C4-2B (cell line): ENCODE measurements around the gene FBXO17.

Source experiments
- H3K27ac ChIP-seq: fragments of 450-650 bp; 2 replicates; pipeline ENCODE4 v1.5.1; 2017
- CTCF ChIP-seq: fragments of 450-650 bp; conservative IDR thresholded peaks from 2 replicates; pipeline ENCODE4 v1.5.1; 2017; ENCODE audit warnings: mild to moderate bottlenecking
- ZFX ChIP-seq: fragments of 450-650 bp; IDR thresholded peaks from 2 replicates; pipeline ENCODE4 v1.6.1; 2017

The FBXO17 gene

GRCh38 chr19:38959618-38960017 lies 15.9 kb downstream of the FBXO17 start:
- no peak for TF ChIP-seq CTCF
- TF ChIP-seq ZFX: no peak
- no peak overlapping the region for H3K27ac ChIP-seq

DNA sequence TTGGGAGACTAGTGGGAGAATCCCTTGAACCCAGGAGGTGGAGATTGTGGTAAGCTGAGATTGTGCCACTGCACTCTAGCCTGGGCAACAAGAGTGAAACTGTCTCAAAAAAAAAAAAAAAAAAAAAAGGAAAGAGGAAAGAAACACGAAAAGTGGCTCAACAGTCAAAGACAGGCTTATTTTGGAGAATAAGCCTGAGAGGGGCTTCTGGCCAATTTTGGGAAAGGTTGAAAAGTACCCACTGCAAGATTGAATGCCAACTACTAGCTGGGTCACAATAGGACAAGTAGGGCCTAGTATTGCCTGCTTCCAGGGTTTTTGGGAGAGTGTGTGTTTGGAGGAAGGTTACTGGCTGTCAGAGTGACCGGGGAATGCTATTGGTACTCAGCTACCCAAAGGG lies 17.2 kb downstream of the FBXO17 start:
- TF ChIP-seq CTCF (no peak), ZFX (no peak)
- no peak overlapping the region for H3K27ac ChIP-seq

DNA sequence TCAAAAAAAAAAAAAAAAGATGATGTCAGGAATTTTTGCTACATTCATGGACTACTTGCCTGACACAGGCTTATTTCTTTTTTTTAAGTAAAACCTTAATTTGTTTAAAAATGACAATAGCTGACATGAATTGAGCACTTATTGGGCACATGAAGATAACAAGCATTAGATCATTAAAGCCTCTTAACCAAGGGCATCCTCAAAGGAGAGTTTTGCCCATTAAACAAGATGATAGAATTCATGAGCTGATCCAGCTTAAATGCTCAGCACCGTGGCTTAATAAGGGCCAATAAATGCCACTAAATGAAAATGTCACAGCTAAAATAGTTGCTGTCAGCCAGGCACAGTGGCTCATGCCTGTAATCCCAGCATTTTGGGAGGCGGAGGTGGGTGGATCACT lies 19.3 kb downstream of the FBXO17 start:
- TF ChIP-seq ZFX: no peak
- TF ChIP-seq CTCF: no peak
- H3K27ac ChIP-seq: no peak overlapping the region

DNA sequence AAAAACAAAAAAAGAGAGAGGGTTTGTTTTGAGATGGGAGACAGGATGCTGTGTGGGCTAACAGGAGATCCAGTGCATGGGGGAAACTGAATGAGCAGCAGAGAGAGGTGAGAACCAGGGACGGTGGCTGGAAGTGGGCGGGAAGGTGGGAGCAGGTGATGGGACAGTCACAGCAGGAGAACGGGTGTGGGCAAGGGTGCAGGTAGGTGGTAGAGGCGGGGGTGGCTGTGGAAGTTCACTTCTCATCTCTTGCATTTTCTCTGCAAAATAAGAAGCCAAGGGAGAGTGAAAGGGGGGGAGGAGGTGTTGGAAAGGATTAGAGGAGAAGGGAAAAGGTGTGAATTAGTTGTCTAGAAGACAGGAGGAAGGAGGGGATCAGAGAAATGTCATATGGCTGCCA lies 21.9 kb downstream of the FBXO17 start:
- H3K27ac ChIP-seq: no peak overlapping the region

GRCh38 chr19:38952395-38953165 lies 23.0 kb downstream of the FBXO17 start:
- TF ChIP-seq CTCF (peak; percentile 76), ZFX (no peak)
- H3K27ac ChIP-seq: no peak overlapping the region

More for the DNA sequence above, 21.9 kb downstream of the FBXO17 start:
- no peak for TF ChIP-seq CTCF
- no peak for TF ChIP-seq ZFX

GRCh38 chr19:38951187-38951586 lies 24.4 kb downstream of the FBXO17 start:
- TF ChIP-seq ZFX (no peak), CTCF (no peak)
- H3K27ac ChIP-seq: no peak overlapping the region

- no peak overlapping the region for H3K27ac ChIP-seq
- no peak for TF ChIP-seq ZFX
- TF ChIP-seq CTCF: no peak
Measured at GRCh38 chr19:38949580-38950367, 25.8 kb downstream of the FBXO17 start.
